Esophagus squamous epithelium (tissue), 4 donors: ENCODE results near the gene UBAP1L.

ENCODE experiments used
- POLR2A ChIP-seq, 4 donors: fragments of 450-650 bp; IDR thresholded peaks; one replicate each; pipeline ENCODE4 v1.6.1; 2017; ENCODE audit warnings: antibody characterized with exemption in 4 of 4, mild to moderate bottlenecking in 4 of 4, moderate library complexity in 3 of 4
- TF ChIP-seq, protein P1 (sequence below), 6 experiments: fragments of 450-650 bp in 4 of 6; fragments of 200-600 bp in 2 of 6; sonication (generic) in 2 of 6; IDR thresholded peaks; one replicate each; pipeline ENCODE4 v1.5.1; 2016 to 2019; ENCODE audit warnings: antibody characterized with exemption in 6 of 6, mild to moderate bottlenecking in 4 of 6, moderate library complexity in 4 of 6

- TF ChIP-seq, protein P1, sequence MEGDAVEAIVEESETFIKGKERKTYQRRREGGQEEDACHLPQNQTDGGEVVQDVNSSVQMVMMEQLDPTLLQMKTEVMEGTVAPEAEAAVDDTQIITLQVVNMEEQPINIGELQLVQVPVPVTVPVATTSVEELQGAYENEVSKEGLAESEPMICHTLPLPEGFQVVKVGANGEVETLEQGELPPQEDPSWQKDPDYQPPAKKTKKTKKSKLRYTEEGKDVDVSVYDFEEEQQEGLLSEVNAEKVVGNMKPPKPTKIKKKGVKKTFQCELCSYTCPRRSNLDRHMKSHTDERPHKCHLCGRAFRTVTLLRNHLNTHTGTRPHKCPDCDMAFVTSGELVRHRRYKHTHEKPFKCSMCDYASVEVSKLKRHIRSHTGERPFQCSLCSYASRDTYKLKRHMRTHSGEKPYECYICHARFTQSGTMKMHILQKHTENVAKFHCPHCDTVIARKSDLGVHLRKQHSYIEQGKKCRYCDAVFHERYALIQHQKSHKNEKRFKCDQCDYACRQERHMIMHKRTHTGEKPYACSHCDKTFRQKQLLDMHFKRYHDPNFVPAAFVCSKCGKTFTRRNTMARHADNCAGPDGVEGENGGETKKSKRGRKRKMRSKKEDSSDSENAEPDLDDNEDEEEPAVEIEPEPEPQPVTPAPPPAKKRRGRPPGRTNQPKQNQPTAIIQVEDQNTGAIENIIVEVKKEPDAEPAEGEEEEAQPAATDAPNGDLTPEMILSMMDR (IDR thresholded peaks at IDR 0.05) = no peak
- TF ChIP-seq POLR2A (IDR thresholded peaks at IDR 0.05) = no peak
Measured at GRCh38 chr15:65094294-65094995, 20.6 kb downstream of the UBAP1L start.
